Measurements from ENCODE around the gene STRBP.

The STRBP gene

DNA sequence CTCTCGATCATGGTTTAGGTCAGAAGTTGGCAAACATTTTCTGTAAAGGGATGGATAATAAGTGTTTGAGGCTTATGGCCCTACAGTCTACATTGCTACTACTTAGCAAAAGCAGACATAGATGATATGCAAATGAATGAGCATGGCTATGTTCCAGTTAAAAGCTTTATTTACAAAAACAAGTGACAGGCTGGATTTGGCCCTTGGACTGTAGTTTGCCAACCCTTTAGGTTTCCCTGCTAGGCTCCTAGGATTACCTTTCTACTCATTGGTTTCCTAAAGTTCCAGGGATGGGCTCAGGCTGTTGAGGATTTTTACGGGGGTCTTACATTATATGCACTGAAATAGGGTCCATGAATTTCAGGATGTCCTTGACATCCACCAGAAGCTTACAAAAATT is 177.4 kb downstream of the STRBP start:
- no peak for DNase-seq

DNA sequence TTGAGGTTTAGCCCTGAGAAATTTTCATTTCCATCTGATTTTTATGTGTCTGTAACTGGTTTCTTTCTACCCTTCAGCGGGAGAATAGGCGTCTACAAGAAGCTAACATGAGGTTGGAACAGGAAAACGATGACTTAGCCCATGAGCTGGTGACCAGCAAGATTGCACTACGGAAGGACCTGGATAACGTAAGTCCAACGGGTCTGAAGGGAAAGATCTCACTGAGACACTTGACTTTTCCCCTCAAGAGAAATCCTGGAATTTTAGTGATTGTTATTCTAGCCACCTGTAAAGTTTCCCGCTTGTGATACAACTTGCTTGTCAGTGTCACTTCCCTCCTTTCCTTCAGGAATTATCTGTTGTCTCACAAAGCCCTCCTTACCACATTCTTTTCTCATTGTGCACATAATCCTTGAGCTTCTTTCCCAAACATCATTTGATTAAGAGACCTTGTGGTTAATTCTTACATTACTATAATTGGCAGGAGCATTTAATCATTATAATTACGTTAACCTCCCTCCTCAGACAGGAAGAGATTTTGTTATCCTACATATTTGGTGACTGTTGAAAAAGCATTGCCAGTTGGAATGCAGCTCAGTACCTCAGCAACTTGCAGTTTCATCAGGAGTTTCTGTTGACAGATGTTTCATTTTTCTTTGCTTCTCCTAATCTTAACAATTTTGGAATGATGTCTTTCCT is 178.0 kb downstream of the STRBP start:
- no peak for DNase-seq

DNA sequence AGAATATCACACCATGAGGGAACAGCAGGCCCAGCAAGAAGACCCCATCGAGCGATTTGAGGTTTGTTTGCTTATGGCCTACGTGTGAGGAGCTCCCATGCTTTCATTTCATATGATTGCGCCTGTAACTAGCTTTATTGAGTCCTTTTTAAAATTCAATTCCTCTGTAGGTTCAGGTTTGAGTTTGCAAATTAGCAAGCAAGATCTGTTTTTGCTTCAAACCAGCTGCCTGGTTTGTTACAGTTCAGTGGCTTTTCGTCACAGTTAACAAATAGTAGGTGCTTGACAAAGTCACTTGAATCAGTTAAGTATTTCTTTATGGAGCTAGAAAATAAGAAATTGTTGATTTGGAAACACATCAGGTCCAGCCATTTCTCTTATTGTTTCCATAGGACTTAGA is 178.6 kb downstream of the STRBP start:
- DNase-seq, result no peak

DNA sequence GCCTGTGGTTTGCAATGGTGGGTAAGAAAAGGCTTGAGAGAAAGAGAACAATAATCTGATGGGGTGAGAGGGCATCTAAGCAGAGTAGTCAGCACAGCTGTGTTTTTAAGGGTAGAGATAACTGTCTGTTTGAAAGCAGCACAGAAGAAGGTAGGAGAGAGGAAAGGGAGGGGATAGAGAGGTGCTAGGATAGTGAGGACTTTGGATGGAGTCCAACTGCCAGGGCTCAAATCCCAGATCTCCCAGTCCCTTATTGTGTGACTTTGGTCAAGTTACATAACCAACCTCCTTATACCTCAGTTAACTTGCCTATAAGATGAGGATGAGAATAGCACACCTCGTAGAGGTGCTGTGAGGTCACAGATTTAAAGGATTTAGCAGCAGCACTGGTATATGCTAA is 179.3 kb downstream of the STRBP start:
- no peak for DNase-seq

DNA sequence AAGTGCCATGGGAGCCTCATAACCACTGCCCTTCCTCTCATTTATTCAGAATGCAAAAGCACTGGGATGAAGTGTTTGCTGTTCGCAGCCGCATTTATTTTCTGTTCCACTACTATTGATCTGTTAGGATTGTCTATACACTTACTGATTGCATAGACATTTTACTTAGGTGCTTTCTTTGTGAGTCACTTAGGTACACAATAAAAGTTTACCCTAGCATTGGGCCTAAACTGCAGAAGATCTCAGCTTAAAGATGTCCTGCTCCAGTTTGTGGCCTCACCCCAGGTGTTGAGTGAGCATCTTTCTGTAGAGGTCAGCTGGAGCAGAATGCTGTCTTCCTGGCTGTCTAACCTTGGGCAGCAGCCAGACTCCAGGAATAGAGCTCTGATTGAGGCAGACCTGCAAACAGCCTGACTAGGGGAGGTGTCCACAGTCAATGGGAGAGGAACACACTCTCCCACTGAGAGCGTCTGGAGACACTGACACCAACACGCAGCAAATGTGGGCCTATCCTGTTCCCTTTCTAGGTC is 181.0 kb downstream of the STRBP start:
- DNase-seq, result no peak

DNA sequence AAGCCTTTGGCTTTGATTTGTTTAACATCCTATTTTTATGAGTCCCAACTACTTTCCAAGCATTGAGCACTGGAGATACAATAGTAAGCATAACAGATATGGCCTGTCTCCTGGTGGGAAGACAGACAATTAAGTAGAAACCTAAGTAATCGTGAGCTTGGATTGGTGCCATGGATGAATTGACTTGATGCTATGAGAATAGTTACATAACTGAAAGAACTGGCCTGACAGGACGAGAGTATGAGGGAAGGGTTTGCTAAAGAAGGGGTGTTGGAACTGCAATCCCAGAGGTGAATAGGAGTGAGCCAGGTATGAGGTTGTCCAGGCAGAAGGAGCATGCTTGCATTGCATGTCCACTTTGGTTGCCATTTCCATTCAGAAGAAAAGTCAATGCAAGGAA is 182.5 kb downstream of the STRBP start:
- no peak for DNase-seq

DNA sequence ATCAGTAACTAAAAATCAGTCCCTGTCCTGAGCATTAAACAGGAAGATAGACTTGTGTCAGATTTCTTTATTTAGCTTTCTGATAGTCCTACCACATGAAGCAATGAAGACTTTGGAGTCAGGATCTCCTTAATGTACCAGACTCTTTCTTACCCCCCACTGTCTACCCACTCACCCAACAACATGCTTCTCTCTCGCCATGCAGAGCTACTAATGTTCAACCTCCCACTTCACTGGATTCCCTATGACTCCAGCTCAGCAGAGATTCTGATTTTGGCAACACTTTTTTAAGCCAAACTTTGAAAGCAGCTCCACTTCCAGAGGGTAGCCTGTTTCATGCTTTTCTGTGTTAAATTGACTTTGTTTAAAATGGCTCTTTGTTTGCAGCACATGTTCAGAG is 184.1 kb downstream of the STRBP start:
- DNase-seq, result no peak

DNA sequence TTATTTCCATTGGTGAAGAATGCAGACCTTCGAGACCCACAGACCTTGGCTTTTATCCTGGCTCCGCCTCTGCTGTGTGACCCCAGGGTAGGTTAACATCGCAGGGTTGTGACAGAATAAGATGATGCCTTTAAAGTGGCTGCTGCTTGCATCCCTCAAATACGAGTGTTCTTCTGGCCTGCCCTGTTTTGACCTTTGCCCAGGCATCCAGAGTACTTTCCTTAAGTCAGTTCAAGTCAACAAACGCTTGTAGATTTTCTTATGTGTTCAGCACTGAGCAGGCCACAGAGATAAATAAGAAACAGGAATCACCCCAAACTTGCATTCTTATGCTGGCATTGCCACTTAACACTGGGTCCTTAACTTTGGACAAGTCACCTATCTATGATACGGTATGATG is 184.7 kb downstream of the STRBP start:
- no peak for DNase-seq

DNA sequence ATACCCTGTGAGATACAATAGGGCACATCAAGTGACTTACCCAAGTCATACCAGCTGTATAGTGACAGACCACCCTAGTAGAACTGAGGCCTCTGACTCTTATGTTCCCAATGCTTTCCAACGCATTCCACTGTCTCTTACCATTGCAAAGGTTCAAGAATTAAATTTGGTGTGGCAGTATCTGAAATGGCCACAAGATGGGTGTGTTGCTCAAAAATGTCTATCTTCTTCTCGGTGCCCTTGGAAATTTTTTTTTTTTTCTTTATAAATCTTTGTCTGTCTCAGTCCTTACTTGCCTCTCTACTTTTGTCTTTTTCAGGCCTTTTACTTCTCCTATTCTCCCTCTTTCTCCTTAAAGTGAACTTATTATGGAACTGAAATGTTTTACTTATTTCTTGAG is 186.6 kb downstream of the STRBP start:
- no peak for DNase-seq

DNA sequence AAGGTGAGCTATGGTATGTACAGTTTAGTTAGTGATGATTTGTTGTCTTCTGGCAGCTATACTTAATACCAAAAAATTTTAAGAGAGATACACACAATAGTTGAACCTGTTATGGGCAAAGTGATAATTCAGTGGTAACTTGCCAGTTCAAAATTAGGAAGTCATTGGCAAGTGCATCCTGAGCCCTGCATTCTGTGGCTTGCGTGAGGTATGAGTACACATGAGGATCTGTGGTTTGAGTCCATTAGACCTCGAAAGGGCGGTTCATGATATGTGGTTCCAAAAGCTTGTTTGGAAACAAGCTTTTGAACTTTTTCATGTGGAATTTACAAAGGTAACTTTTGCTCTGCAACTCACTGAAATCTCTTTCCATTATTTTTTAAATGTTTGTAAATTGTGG is 187.9 kb downstream of the STRBP start:
- DNase-seq, result no peak

DNA sequence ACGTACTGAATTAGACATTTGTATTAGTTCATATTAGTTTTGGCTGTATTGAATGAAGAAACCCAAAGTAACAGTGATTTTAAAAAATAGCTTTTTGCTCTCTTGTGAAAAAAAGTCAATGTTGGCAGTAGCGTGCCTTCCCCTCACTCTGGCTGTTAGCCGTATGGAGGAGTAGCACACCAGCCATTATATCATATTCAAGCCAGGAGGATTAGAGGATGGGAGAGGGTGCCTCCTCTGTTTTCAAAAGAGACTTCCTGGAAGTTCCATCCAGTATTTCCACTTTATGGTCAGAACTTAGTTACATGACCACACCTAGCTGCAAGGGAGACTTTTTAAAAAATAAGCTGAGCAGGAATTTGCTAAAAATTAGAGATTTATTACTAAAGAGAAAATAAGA is 193.8 kb downstream of the STRBP start:
- no peak for DNase-seq

DNA sequence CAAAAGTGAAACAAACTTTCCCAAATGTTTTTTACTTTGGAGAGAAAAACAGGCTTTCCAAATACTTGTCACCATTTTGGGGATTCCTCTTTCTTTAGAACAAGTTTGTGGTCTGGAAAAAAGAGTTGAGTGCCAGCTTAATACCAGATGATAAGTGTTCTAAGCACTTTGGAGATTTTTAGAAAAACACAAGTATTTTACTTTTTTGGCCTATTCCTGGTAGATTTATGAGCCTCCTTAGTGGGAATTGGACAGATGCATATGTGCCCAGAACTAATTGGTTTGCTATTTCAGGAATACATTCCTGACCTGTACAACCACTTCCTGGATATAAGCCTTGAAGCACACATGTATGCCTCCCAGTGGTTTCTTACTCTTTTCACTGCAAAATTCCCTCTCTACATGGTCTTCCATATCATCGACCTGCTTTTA is 194.4 kb downstream of the STRBP start:
- DNase-seq, result no peak

DNA sequence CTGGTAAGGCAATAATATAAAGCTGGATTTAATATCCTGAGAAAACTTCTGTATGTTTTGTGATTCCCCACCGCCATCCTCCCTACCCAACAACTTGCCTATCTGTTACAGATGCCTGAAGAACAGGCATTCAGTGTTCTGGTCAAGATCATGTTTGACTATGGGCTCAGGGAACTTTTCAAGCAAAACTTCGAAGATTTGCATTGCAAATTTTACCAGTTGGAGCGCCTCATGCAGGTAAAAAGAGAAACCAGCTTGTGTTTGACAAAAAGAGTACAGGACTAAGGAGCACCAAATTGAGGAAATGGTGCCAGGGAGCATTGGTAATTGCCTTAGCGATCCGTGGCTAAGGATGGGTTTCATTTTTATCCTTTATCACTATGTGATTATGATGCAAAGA is 194.9 kb downstream of the STRBP start:
- no peak for DNase-seq

DNA sequence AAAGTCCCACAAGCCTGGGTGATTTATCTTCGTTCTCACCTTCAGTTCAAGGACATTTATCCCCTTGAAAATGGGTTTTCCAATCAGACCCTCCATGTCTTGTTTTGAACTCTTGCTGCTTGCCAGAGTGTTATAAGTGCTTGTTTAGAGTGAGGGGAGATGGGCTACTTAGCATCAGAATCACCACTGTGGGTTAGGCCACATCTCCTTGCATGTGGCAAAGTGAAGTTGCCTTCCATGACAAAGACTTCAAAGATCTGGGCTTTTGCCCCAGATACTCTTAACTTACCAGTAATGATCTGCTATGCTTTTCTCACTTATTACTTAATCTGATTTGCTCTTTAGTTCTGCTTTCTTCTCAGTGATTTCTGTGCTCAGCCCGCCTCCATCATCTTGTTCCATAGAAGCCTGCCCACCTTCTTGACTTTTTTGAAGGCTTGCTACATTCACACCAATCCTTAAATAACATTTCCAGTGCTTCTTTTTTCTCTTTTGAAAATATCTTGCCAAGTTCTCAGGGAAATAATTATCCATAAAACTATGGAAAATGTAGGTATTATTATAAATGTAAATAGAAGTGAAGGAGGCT is 195.9 kb downstream of the STRBP start:
- no peak for DNase-seq
